Activated CD4-positive, alpha-beta T cell treated with anti-CD3 and anti-CD28 coated beads, Interleukin-2, amount 50 U/mL, for 1 hour (primary cell): ENCODE data around the gene SEC24B.
"Not testable (repeated sequence)": the region's sequence is repeated elsewhere in the genome, so short reads cannot be mapped to it uniquely, and the experiment has no call there.

ENCODE experiments used
- DNase-seq: peaks from one replicate; pipeline ENCODE4 v3.0.0-alpha.2; 2020

SEC24B gene

GRCh38 chr4:109511414-109511813 is 77.8 kb downstream of the SEC24B start:
- no peak for DNase-seq

GRCh38 chr4:109513368-109513767 is 79.8 kb downstream of the SEC24B start:
- DNase-seq, result not testable (repeated sequence)

GRCh38 chr4:109532182-109532581 is 98.6 kb downstream of the SEC24B start:
- no peak for DNase-seq

- DNase-seq, result no peak
These were observed 111.8 kb downstream of the SEC24B start for GRCh38 chr4:109545401-109545800.

- DNase-seq, result no peak
These were observed 113.8 kb downstream of the SEC24B start for GRCh38 chr4:109547394-109547793.

- no peak for DNase-seq
These were observed 115.0 kb downstream of the SEC24B start for GRCh38 chr4:109548655-109549054.

GRCh38 chr4:109552237-109552636 is 118.6 kb downstream of the SEC24B start:
- DNase-seq, result no peak

- DNase-seq, result no peak
These were observed 119.5 kb downstream of the SEC24B start for GRCh38 chr4:109553130-109553529.

- no peak for DNase-seq
These were observed 121.4 kb downstream of the SEC24B start for GRCh38 chr4:109554971-109555370.

GRCh38 chr4:109557433-109557832 is 123.8 kb downstream of the SEC24B start:
- DNase-seq, result no peak

GRCh38 chr4:109558095-109558494 is 124.5 kb downstream of the SEC24B start:
- DNase-seq, result not testable (repeated sequence)

GRCh38 chr4:109559625-109559982 is 126.0 kb downstream of the SEC24B start:
- peak; percentile 39 for DNase-seq

- peak; percentile 91 for DNase-seq
These were observed 126.5 kb downstream of the SEC24B start, which contains the start of gene MCUB for GRCh38 chr4:109559983-109560686. Gene MCUB, plus strand, starts transcription at chr4:109560246. Its CDS starts 92 bp downstream, at chr4:109560338.

GRCh38 chr4:109560687-109561461 is 127.3 kb downstream of the SEC24B start:
- peak; percentile 47 for DNase-seq

- no peak for DNase-seq
These were observed 129.0 kb downstream of the SEC24B start for GRCh38 chr4:109562457-109563239.

GRCh38 chr4:109571494-109571893 is 137.9 kb downstream of the SEC24B start:
- DNase-seq, result no peak

- DNase-seq, result no peak
These were observed 138.5 kb downstream of the SEC24B start for GRCh38 chr4:109572154-109572553.

GRCh38 chr4:109574443-109574850 is 140.8 kb downstream of the SEC24B start:
- no peak for DNase-seq

- no peak for DNase-seq
These were observed 141.6 kb downstream of the SEC24B start for GRCh38 chr4:109574931-109575804.

GRCh38 chr4:109576462-109576861 is 142.8 kb downstream of the SEC24B start:
- no peak for DNase-seq

GRCh38 chr4:109578846-109579245 is 145.2 kb downstream of the SEC24B start:
- DNase-seq, result no peak

GRCh38 chr4:109579997-109580396 is 146.4 kb downstream of the SEC24B start:
- not testable (repeated sequence) for DNase-seq
